ENCODE results near the gene TBC1D12.
A peak's percentile ranks its signal among the peaks of the same experiment; 100 is the strongest.

Gene TBC1D12

DNA sequence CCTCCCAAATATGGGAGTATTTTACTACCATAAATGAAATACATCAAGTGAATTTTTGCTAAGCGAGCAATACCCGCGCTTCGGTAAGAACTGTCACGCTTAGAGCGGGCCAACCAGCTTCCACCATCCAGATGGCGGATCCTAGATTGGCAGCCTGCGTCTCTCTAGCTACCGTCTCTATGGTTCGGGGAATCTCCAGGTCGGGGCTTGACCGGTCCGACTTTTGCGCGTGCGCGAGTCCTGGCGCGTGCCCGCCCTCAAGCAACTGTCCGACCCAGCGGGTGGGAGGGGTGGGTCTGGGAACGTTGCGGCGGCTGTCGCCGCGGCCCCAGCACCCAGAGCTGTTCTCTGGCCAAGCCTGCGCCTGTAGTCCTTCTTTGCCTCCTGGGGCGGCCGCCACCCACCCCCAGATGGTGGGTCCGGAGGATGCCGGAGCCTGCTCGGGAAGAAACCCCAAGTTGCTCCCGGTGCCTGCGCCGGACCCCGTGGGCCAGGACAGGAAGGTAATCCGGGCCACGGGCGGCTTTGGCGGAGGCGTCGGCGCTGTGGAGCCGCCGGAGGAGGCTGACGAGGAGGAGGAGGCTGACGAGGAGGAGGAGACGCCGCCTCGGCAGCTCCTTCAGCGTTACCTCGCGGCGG lies at the start of gene TBC1D12:
TBC1D12 (plus strand) TSS at position 338 of the 639 bp plus-strand sequence; CDS start at position 411, 73 bp downstream.
- H3K4me3 ChIP-seq (ENCODE audit: low read depth, low read length) = peak within 1 kb of the TSS; percentile 84
- in situ Hi-C loops (cut with HindIII; ENCODE audit: low sequenced_read_pairs) = no loop called here
- no peak for TF ChIP-seq CTCF (IDR thresholded peaks at IDR 0.05; ENCODE audit: low read depth, low read length, missing control alignments)
- DNase-seq (ENCODE audit: low read depth) = peak; percentile 85

GRCh38 chr10:94353336-94353735 lies 49.0 kb upstream of the TBC1D12 start:
- H3K4me3 ChIP-seq (ENCODE audit: low read depth, low read length) = no peak overlapping the region
- in situ Hi-C loops (cut with HindIII; ENCODE audit: low sequenced_read_pairs) = no loop called here
- TF ChIP-seq CTCF (IDR thresholded peaks at IDR 0.05; ENCODE audit: low read depth, low read length, missing control alignments) = no peak
- DNase-seq (ENCODE audit: low read depth) = no peak

GRCh38 chr10:94355841-94356240 lies 46.5 kb upstream of the TBC1D12 start:
- no peak for DNase-seq (ENCODE audit: low read depth)
- no peak overlapping the region for H3K4me3 ChIP-seq (ENCODE audit: low read depth, low read length)
- TF ChIP-seq CTCF (IDR thresholded peaks at IDR 0.05; ENCODE audit: low read depth, low read length, missing control alignments) = no peak
- in situ Hi-C loops (cut with HindIII; ENCODE audit: low sequenced_read_pairs) = no loop called here

DNA sequence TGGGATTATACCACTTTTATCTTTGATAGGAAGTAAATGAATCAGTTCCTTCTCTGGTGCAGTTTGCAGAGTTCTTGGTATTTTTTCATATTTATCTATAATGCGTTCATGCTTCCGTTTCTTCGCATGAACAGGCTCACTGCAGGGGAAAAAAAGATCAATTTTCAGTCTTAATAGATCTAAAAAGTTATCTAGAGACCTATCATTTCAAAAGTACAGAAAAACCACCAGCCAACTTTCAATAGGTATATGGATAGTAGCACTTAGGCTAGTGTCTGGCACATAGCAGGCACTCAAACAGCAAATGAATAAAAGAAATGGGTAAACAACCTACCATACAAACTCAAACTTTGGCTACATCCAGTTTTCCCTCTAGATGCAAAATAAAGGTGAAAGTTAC lies 45.1 kb upstream of the TBC1D12 start:
- no peak overlapping the region for H3K4me3 ChIP-seq (ENCODE audit: low read depth, low read length)
- in situ Hi-C loops (cut with HindIII; ENCODE audit: low sequenced_read_pairs) = no loop called here
- TF ChIP-seq CTCF (IDR thresholded peaks at IDR 0.05; ENCODE audit: low read depth, low read length, missing control alignments) = no peak
- DNase-seq (ENCODE audit: low read depth) = no peak

- no peak for TF ChIP-seq CTCF (IDR thresholded peaks at IDR 0.05; ENCODE audit: low read depth, low read length, missing control alignments)
- H3K4me3 ChIP-seq (ENCODE audit: low read depth, low read length) = peak overlapping the region; percentile 24
- in situ Hi-C loops (cut with HindIII; ENCODE audit: low sequenced_read_pairs) = no loop called here
- peak; percentile 94 for DNase-seq (ENCODE audit: low read depth)
These were observed 43.9 kb upstream of the TBC1D12 start for GRCh38 chr10:94358480-94358879.

DNA sequence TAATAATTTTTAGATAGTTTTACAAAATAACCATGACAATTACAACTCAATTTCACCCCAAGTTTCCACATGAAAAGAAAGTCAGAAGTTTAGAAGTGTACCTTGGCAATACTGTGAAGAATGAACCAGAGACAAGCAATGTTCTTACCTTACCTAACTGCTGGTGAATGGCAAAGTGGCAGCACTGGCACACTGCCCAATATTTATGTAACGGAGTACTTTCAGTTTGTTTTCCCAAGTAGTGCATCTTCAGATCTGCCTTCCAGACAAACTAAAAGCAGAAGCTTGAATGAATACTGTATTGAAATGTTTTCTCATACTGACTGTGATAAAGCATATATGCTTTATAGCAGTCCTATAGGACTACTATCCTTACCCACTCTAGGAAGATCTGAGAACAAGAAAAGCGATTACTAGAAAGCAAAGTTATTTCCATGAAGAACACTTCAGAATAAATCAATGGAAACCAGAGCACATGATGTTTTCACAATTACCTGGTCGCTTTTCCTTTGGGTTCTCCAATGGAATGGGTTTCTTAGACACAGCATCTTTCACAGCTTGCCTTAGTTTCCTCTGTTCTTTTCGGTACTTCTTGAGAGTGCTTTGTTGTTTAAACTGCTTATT lies 41.1 kb upstream of the TBC1D12 start:
- DNase-seq (ENCODE audit: low read depth) = no peak
- no peak for TF ChIP-seq CTCF (IDR thresholded peaks at IDR 0.05; ENCODE audit: low read depth, low read length, missing control alignments)
- in situ Hi-C loops (cut with HindIII; ENCODE audit: low sequenced_read_pairs) = no loop called here
- H3K4me3 ChIP-seq (ENCODE audit: low read depth, low read length) = no peak overlapping the region

Data from astrocyte of the cerebellum (primary cell).